ENCODE measurements around the gene NLRC5.

Gene NLRC5

DNA sequence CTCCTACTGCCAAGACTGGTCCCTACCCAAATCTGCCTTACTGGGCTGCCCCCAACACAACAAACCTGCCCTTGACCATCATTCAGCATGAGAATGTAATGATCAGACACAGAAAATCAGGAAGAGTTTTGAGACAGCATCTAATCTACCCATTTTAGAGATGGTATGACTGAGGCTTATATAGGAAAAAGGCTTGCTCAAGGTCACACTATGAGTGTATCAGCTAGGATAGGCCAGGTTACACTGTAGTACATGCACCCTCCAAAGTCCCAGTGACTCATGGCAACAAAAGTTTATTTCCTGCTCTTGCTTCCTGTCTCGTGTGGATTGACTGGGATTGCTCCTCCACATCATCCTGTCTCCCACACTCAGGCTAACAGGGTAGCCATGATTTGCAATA, 27.9 kb downstream of the NLRC5 start:
- no peak for DNase-seq (ENCODE audit: low spot score in 2 of 2)
- H3K9me3 Mint-ChIP-seq: no peaks in the 10 kb centered on the region
- peaks cover 83% of the 10 kb centered on the region for H3K36me3 Mint-ChIP-seq
- H3K4me3 Mint-ChIP-seq: peak overlapping the region; percentile 18
- peaks cover 79% of the 10 kb centered on the region for H3K4me1 Mint-ChIP-seq
- H3K27ac Mint-ChIP-seq: peak overlapping the region; percentile 88
- no peak for ATAC-seq

DNA sequence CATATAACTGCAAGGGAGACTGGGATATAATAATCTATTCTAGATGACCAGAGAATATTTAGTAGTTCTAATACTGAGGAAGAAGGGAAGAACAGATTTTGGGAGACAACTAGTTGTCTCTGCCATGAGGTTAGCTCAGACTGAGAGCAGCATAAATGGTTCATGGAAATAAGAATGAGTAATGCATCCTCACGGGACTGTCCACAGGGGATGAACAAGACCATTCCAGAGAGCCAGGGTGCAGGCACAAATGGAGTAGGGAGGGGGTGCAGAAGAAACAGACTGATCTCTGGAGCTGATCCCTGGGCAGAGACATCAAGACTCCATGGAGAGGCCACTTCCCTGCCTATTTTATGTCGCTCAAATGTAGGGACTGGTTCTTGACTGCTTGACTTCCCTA, 30.4 kb downstream of the NLRC5 start:
- no peak overlapping the region for H3K4me3 Mint-ChIP-seq
- H3K36me3 Mint-ChIP-seq: peaks cover 98% of the 10 kb centered on the region
- H3K4me1 Mint-ChIP-seq: peaks cover 86% of the 10 kb centered on the region
- H3K27ac Mint-ChIP-seq: peak overlapping the region; percentile 83
- H3K9me3 Mint-ChIP-seq: no peaks in the 10 kb centered on the region
- ATAC-seq (no peak), DNase-seq (ENCODE audit: low spot score in 2 of 2) (no peak)

DNA sequence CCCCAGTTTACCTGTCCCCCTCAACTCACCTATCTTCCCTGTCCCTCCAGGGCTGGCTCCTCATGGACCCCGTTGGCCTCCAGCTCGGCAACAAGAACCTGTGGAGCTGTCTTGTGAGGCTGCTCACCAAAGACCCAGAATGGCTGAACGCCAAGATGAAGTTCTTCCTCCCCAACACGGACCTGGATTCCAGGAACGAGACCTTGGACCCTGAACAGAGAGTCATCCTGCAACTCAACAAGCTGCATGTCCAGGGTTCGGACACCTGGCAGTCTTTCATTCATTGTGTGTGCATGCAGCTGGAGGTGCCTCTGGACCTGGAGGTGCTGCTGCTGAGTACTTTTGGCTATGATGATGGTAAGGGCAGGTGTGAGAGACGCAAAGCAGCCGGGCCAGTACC, 31.3 kb downstream of the NLRC5 start:
- ATAC-seq (no peak), DNase-seq (ENCODE audit: low spot score in 2 of 2) (no peak)
- no peak overlapping the region for H3K4me3 Mint-ChIP-seq
- H3K27ac Mint-ChIP-seq: peak overlapping the region; percentile 83
- no peaks in the 10 kb centered on the region for H3K9me3 Mint-ChIP-seq
- H3K4me1 Mint-ChIP-seq: peaks cover 84% of the 10 kb centered on the region
- peaks cover 96% of the 10 kb centered on the region for H3K36me3 Mint-ChIP-seq

DNA sequence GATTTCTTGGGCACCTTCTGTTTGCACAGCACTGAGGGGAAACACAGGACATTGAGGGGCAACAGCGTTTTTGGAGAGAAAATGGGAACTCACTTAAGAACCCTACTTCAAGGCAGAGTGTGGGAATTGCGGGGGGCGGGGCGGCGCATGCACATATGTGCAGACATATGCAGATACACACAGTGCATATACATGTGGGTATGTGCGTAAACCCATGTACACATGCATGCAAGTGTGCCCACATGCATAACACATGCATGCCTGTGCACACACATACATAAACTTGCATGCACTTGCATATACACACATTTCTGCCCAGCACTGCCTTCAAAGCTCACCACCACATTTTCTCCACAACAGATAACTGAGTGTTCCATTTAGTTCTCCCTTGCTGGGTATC, 32.4 kb downstream of the NLRC5 start:
- ATAC-seq: no peak
- H3K27ac Mint-ChIP-seq: peak overlapping the region; percentile 84
- H3K4me3 Mint-ChIP-seq: no peak overlapping the region
- no peaks in the 10 kb centered on the region for H3K9me3 Mint-ChIP-seq
- peaks cover 86% of the 10 kb centered on the region for H3K4me1 Mint-ChIP-seq
- peaks cover 96% of the 10 kb centered on the region for H3K36me3 Mint-ChIP-seq
- no peak for DNase-seq (ENCODE audit: low spot score in 2 of 2)

DNA sequence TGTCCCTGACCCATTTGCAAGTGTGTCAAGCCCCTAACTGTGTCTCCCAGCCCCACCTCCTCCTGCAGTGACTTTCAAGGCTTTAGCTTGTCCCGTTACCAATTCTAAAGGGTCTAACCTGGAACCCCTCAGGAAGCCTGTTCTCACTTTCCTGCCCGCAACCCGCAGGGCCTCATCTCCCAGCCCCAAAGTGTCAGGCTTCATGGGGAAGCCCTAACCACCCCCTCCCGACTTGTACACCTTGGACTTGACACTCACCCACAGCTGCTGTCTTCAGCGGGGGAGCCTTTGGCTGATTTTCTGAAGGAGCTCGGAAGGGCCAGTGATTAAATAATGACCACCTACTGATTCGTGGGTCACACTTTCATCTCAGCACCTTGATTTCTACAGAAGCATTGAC, 33.1 kb downstream of the NLRC5 start:
- H3K4me1 Mint-ChIP-seq: peaks cover 86% of the 10 kb centered on the region
- peak overlapping the region; percentile 84 for H3K27ac Mint-ChIP-seq
- H3K36me3 Mint-ChIP-seq: peaks cover 96% of the 10 kb centered on the region
- no peak for DNase-seq (ENCODE audit: low spot score in 2 of 2)
- H3K9me3 Mint-ChIP-seq: no peaks in the 10 kb centered on the region
- H3K4me3 Mint-ChIP-seq: peak overlapping the region; percentile 30
- peak; percentile 22 for ATAC-seq

DNA sequence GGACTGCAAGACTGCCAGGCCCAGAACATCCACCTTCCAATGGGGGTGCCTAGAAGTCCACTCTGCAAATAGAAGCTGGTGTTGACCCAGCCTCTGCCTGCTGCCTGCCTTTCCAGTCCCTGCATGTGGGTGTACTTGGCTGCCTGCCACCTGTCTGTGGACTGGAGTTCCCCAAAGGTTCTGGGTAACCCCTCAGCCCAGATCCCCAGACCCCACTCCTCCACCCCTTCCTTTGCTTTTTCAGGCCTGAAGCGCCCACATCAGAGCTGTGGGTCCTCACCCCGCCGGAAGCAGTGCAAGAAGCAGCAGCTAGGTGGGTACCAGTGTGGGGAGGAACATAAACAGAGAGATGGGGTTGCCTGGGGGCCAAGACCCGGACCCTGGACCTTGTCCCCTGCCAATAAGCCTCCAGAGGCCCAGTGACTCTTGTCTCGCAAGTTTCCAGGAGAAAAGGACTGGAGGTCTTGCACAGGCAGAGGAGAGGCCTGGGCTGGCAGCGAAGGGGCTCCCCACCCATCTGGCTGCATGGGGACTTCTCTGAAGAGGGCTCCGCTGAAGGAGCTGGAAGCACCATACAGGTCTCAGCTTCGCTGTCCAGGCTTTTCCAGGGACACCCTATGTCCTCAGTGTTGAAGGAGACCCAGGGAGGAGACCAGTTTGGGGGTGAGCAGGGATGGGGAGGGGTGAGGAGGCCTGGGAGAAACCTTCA, 34.3 kb downstream of the NLRC5 start:
- Mint-ChIP-seq H3K4me1 (peaks cover 90% of the 10 kb centered on the region), H3K9me3 (no peaks in the 10 kb centered on the region), H3K27ac (peak overlapping the region; percentile 84), H3K36me3 (peaks cover 83% of the 10 kb centered on the region), H3K4me3 (peak overlapping the region; percentile 50)
- DNase-seq (ENCODE audit: low spot score in 2 of 2): peak in 1 of 2 donors; percentile 79
- ATAC-seq: peak; percentile 77

DNA sequence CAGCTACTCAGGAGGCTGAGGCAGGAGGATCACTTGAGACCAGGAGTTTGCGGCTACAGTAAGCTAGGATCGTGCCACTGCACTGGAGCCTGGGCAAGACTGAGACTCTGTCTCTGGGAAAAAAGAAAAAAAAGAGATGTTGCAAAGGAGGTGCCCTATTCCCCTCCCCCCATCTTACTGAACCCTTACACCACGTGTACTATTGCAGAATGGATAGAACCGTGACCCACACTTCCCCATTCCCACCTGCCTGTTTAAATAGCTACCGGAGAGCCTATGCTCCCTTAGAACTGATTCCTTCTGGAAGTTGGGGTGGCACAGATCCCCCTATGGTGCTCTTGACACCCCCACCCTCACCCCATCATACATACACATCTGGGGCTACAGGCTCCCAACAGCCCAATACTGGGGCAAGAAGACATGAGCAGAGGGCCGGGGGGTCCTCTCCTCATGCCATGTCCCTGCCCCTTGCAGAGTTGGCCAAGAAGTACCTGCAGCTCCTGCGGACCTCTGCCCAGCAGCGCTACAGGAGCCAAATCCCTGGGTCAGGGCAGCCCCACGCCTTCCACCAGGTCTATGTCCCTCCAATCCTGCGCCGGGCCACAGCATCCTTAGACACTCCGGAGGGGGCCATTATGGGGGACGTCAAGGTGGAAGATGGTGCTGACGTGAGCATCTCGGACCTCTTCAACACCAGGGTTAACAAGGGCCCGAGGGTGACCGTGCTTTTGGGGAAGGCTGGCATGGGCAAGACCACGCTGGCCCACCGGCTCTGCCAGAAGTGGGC, 35.7 kb downstream of the NLRC5 start:
- Mint-ChIP-seq H3K9me3 (peaks cover 1% of the 10 kb centered on the region), H3K27ac (peak overlapping the region; percentile 84), H3K4me1 (peaks cover 95% of the 10 kb centered on the region), H3K4me3 (no peak overlapping the region), H3K36me3 (peaks cover 74% of the 10 kb centered on the region)
- no peak for DNase-seq (ENCODE audit: low spot score in 2 of 2)
- no peak for ATAC-seq

DNA sequence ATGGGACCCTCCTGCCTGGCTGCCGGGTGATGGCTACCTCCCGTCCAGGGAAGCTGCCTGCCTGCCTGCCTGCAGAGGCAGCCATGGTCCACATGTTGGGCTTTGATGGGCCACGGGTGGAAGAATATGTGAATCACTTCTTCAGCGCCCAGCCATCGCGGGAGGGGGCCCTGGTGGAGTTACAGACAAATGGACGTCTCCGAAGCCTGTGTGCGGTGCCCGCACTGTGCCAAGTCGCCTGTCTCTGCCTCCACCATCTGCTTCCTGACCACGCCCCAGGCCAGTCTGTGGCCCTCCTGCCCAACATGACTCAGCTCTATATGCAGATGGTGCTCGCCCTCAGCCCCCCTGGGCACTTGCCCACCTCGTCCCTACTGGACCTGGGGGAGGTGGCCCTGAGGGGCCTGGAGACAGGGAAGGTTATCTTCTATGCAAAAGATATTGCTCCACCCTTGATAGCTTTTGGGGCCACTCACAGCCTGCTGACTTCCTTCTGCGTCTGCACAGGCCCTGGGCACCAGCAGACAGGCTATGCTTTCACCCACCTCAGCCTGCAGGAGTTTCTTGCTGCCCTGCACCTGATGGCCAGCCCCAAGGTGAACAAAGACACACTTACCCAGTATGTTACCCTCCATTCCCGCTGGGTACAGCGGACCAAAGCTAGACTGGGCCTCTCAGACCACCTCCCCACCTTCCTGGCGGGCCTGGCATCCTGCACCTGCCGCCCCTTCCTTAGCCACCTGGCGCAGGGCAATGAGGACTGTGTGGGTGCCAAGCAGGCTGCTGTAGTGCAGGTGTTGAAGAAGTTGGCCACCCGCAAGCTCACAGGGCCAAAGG, 36.8 kb downstream of the NLRC5 start:
- DNase-seq (ENCODE audit: low spot score in 2 of 2): no peak
- peak overlapping the region; percentile 84 for H3K27ac Mint-ChIP-seq
- H3K9me3 Mint-ChIP-seq: peaks cover 3% of the 10 kb centered on the region
- peaks cover 91% of the 10 kb centered on the region for H3K4me1 Mint-ChIP-seq
- no peak for ATAC-seq
- H3K36me3 Mint-ChIP-seq: peaks cover 74% of the 10 kb centered on the region
- H3K4me3 Mint-ChIP-seq: no peak overlapping the region

DNA sequence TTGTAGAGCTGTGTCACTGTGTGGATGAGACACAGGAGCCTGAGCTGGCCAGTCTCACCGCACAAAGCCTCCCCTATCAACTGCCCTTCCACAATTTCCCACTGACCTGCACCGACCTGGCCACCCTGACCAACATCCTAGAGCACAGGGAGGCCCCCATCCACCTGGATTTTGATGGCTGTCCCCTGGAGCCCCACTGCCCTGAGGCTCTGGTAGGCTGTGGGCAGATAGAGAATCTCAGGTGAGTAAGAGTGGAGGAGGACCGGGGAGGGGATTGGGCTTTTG, 37.4 kb downstream of the NLRC5 start:
- no peak overlapping the region for H3K4me3 Mint-ChIP-seq
- no peak for DNase-seq (ENCODE audit: low spot score in 2 of 2)
- H3K36me3 Mint-ChIP-seq: peaks cover 74% of the 10 kb centered on the region
- peaks cover 91% of the 10 kb centered on the region for H3K4me1 Mint-ChIP-seq
- peaks cover 3% of the 10 kb centered on the region for H3K9me3 Mint-ChIP-seq
- no peak for ATAC-seq
- H3K27ac Mint-ChIP-seq: peak overlapping the region; percentile 84

DNA sequence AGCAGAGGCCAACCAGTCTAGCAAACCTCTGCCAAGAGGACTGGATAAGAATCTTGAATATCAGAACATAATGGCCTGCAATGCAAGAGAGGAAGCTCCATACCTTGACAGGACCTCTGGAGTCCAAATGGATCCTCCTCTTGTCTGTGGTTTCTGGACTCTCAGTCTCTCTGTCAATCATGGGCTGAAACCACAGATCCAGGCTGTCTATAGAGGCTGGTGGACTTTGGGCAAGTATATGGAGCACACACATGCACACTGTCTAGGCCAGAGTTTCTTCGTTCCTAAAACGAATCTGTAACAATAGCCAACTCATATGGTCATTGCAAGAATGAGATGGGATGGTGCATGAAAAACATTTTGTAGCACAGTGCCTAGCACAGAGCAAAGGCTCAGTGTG, 37.7 kb downstream of the NLRC5 start:
- ATAC-seq: no peak
- Mint-ChIP-seq H3K4me1 (peaks cover 87% of the 10 kb centered on the region), H3K27ac (peak overlapping the region; percentile 84), H3K36me3 (peaks cover 74% of the 10 kb centered on the region), H3K9me3 (peaks cover 3% of the 10 kb centered on the region), H3K4me3 (no peak overlapping the region)
- DNase-seq (ENCODE audit: low spot score in 2 of 2): no peak

DNA sequence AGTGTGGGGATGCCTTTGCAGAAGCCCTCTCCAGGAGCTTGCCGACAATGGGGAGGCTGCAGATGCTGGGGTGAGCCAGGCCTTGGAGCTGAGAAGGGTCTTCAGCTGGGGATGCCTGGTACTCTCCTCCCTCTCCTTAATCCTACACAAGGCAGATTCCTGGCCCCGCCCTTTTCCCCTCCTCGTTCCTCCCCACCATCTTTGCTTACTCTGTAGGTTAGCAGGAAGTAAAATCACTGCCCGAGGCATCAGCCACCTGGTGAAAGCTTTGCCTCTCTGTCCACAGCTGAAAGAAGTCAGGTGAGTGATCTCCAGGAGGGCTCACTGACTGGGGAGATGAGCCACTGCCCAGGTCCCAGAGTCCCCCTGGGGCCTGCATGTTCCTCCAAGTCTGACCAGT, 38.7 kb downstream of the NLRC5 start:
- Mint-ChIP-seq H3K4me1 (peaks cover 81% of the 10 kb centered on the region), H3K4me3 (no peak overlapping the region), H3K27ac (peak overlapping the region; percentile 84), H3K9me3 (peaks cover 3% of the 10 kb centered on the region), H3K36me3 (peaks cover 75% of the 10 kb centered on the region)
- no peak for ATAC-seq
- DNase-seq (ENCODE audit: low spot score in 2 of 2): no peak

DNA sequence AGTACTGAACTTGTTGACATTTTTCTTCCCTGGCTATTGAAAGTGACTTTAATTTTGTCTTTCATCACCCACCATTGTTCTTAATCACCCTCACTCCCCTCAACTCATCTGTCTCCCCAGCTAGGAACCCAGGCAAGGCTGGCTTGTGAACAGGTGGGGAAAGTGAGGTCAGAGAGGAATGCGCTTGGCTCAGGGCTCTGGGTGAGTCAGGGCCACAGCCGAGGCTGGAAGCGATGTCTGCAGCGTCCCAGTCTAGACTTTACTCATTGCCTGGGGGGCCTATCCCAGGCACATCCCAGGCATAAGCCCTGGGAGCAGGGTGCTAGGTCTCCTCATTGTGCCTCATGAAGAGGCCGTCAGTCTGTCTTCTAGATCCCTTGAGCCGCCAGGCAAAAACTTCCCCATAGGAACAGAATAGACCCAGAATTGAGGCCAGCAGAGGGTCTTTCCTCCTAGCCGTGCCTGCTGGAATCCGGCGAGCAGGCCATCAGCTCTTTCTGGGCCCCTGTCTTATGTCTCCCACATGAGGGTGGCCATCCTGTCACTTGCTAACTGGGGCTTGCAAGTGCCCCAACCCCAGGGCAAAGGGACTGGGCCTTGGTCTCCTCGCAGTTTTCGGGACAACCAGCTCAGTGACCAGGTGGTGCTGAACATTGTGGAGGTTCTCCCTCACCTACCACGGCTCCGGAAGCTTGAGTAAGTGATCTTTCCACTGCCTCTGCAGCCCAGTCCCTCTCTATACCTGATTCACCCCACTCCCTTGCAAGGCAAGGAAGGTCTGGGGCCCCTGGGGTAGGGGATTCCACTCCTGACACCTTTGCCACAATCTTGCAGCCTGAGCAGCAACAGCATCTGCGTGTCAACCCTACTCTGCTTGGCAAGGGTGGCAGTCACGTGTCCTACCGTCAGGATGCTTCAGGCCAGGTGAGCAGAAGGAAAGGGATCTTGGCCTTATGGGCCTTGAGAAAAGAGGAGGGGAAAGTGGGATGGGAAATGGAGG, 40.1 kb downstream of the NLRC5 start:
- DNase-seq (ENCODE audit: low spot score in 2 of 2): no peak

DNA sequence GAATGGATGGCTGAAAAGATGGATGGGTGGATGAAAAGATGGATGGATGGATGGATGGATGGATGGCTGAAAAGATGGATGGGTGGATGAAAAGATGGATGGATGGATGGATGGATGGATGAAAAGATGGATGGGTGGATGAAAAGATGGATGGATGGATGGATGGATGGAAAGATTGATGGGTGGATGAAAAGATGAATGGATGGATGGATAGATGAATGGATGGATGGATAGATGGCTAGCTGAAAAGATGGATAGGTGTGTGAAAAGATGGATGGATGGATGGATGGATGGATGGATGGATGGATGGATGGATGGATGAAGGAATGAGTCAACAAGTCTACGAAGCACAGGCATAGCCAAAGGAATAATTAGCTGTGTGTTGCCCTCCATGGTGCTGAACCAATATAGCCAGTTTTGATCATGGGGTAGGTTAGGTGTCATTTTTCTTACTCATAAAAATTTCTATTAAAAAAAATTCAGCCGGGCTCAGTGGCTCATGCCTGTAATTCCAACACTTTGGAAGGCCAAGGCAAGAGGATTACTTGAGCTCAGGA, 41.1 kb downstream of the NLRC5 start:
- H3K4me3 Mint-ChIP-seq: no peak overlapping the region
- no peak for DNase-seq (ENCODE audit: low spot score in 2 of 2)
- H3K9me3 Mint-ChIP-seq: peaks cover 3% of the 10 kb centered on the region
- peak overlapping the region; percentile 87 for H3K27ac Mint-ChIP-seq
- H3K4me1 Mint-ChIP-seq: peaks cover 82% of the 10 kb centered on the region
- ATAC-seq: no peak
- peaks cover 78% of the 10 kb centered on the region for H3K36me3 Mint-ChIP-seq

More for the DNA sequence above, 40.1 kb downstream of the NLRC5 start:
- ATAC-seq: peak; percentile 77
- Mint-ChIP-seq H3K4me1 (peaks cover 81% of the 10 kb centered on the region), H3K4me3 (no peak overlapping the region), H3K27ac (peak overlapping the region; percentile 87), H3K9me3 (peaks cover 3% of the 10 kb centered on the region), H3K36me3 (peaks cover 76% of the 10 kb centered on the region)

DNA sequence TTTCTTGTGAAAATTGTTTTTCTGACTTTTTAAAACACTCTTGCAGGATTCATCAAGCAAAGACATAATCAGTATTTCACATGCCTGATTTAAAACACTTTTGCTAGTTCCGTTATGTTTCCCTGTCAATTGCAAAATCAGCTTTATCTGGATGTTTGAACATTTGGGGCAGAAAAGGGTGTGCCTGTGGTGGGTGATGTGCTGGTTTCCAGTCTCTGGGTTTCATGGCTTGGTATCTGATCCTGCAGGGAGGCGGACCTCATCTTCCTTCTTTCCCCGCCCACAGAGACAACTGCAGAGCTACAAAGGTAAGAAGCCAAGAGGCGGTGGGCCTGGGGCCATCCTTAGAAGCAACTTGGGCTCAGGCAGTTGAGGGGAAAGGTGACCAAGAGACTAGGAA, 41.8 kb downstream of the NLRC5 start:
- Mint-ChIP-seq H3K9me3 (peaks cover 3% of the 10 kb centered on the region), H3K27ac (peak overlapping the region; percentile 87), H3K4me3 (no peak overlapping the region), H3K36me3 (peaks cover 74% of the 10 kb centered on the region), H3K4me1 (peaks cover 85% of the 10 kb centered on the region)
- DNase-seq (ENCODE audit: low spot score in 2 of 2) (no peak), ATAC-seq (no peak)

All from stimulated activated effector memory CD8-positive, alpha-beta T cell treated with anti-CD3 and anti-CD28 coated beads, Interleukin-12 subunit alpha, Interleukin-12 subunit beta, amount 100 ng/mL, for 72 hours (primary cell).